IMR-90 (cell line): ENCODE results near the gene SPOCK3. TPM values are rescaled to one million over a fixed set of nuclear protein-coding genes. Genes with fewer than 3 reads are reported as not detected.

ENCODE experiments used
- ATAC-seq: fragments of 200-7000 bp; cut with Tn5 transposase; 2 replicates; pipeline ENCODE4 v1.9.1; 2020; ENCODE audit warnings: low read depth, mild to moderate bottlenecking, moderate library complexity
- BruUV-seq: library from RNA; stranded (reverse); fragments of 400-500 nt; replicated peaks from 2 replicates; lab custom pipeline; 2021; lab: Mats Ljungman, UMichigan
- CTCF ChIA-PET: fragments of 300-600 bp; formaldehyde crosslinking; extraction: SDS; loops from one replicate; lab custom pipeline; 2021; ENCODE audit warnings: antibody characterized with exemption; lab: Yijun Ruan, JAX
- POLR2A ChIA-PET: fragments of 300-600 bp; sonication (Branson Sonifier 250); formaldehyde crosslinking; loops from one replicate; lab custom pipeline; 2022; ENCODE audit warnings: antibody characterized with exemption; ENCODE audit not compliant: unreplicated experiment; lab: Charles Lee
- DNase-seq: peaks from one replicate; pipeline ENCODE4 v3.0.0; 2013
- H2AFZ ChIP-seq: replicated peaks from 2 replicates; pipeline ENCODE3; 2013; ENCODE audit warnings: low read length, mild to moderate bottlenecking; ENCODE audit not compliant: poor library complexity
- H2AK5ac ChIP-seq: 2 replicates; pipeline ENCODE4 v1.6.1; 2013; ENCODE audit warnings: low read depth, low read length, inconsistent platforms
- H2AK9ac ChIP-seq: replicated peaks from 2 replicates; pipeline ENCODE3; 2013; ENCODE audit warnings: mild to moderate bottlenecking, low read depth, low read length, moderate library complexity; ENCODE audit not compliant: poor library complexity
- H2BK120ac ChIP-seq: 2 replicates; pipeline ENCODE4 v1.6.1; 2013; ENCODE audit warnings: low read depth, low read length, inconsistent platforms
- H2BK15ac ChIP-seq: 3 replicates; pipeline ENCODE4 v1.6.1; 2013; ENCODE audit warnings: low read depth, low read length, inconsistent platforms
- H2BK20ac ChIP-seq: 2 replicates; pipeline ENCODE4 v1.6.1; 2013; ENCODE audit warnings: low read depth, mild to moderate bottlenecking, inconsistent platforms, low read length, moderate library complexity
- H2BK5ac ChIP-seq: 2 replicates; pipeline ENCODE4 v1.6.1; 2013; ENCODE audit warnings: mild to moderate bottlenecking, low read depth, low read length, inconsistent platforms; ENCODE audit not compliant: poor library complexity, severe bottlenecking
- H3K14ac ChIP-seq: replicated peaks from 2 replicates; pipeline ENCODE4 v1.6.1; 2013; ENCODE audit warnings: low read depth, low read length, inconsistent platforms
- H3K18ac ChIP-seq: 2 replicates; pipeline ENCODE4 v1.6.1; 2013; ENCODE audit warnings: low read depth, low read length, control low read depth
- H3K23ac ChIP-seq: 2 replicates; pipeline ENCODE4 v1.6.1; 2013; ENCODE audit warnings: low read depth, low read length, inconsistent platforms
- H3K27ac ChIP-seq: 2 replicates; pipeline ENCODE4 v1.5.1; 2013; ENCODE audit warnings: mild to moderate bottlenecking, control low read depth, low read length; ENCODE audit not compliant: insufficient read depth
- H3K27me3 ChIP-seq: 2 replicates; pipeline ENCODE4 v1.6.1; 2013; ENCODE audit warnings: low read length; ENCODE audit not compliant: control insufficient read depth, insufficient read depth
- H3K36me3 ChIP-seq: 2 replicates; pipeline ENCODE4 v1.6.1; 2013; ENCODE audit warnings: low read length, mixed read lengths; ENCODE audit not compliant: control insufficient read depth, insufficient read depth
- H3K4ac ChIP-seq: 2 replicates; pipeline ENCODE4 v1.6.1; 2013; ENCODE audit warnings: low read depth, low read length, inconsistent platforms
- H3K4me1 ChIP-seq: 2 replicates; pipeline ENCODE4 v1.6.1; 2013; ENCODE audit warnings: low read length, mixed read lengths; ENCODE audit not compliant: control insufficient read depth, insufficient read depth
- H3K4me2 ChIP-seq: 2 replicates; pipeline ENCODE4 v1.6.1; 2013; ENCODE audit warnings: low read depth, mild to moderate bottlenecking, control low read depth, low read length, moderate library complexity
- H3K4me3 ChIP-seq: 2 replicates; pipeline ENCODE4 v1.5.1; 2013; ENCODE audit warnings: low read depth, mild to moderate bottlenecking, control low read depth, low read length, moderate library complexity; ENCODE audit not compliant: insufficient read depth
- H3K56ac ChIP-seq: 2 replicates; pipeline ENCODE4 v1.6.1; 2013; ENCODE audit warnings: low read length, inconsistent platforms; ENCODE audit not compliant: insufficient read depth; ENCODE audit errors: extremely low read depth
- H3K79me1 ChIP-seq, 2 experiments: 2 replicates each; pipeline ENCODE4 v1.6.1; 2013; ENCODE audit warnings: low read length in 2 of 2, inconsistent platforms in 1 of 2, low read depth in 1 of 2
- H3K9ac ChIP-seq: 2 replicates; pipeline ENCODE4 v1.6.1; 2013; ENCODE audit warnings: low read depth, low read length, control low read depth
- H3K9me1 ChIP-seq: 2 replicates; pipeline ENCODE4 v1.6.1; 2013; ENCODE audit warnings: low read length, inconsistent platforms; ENCODE audit not compliant: insufficient read depth
- H3K9me3 ChIP-seq: 2 replicates; pipeline ENCODE4 v1.6.1; 2013; ENCODE audit warnings: low read length; ENCODE audit not compliant: control insufficient read depth, insufficient read depth
- H4K20me1 ChIP-seq: 2 replicates; pipeline ENCODE4 v1.6.1; 2013; ENCODE audit warnings: low read length, inconsistent platforms; ENCODE audit not compliant: insufficient read depth
- H4K5ac ChIP-seq: 2 replicates; pipeline ENCODE4 v1.6.1; 2013; ENCODE audit warnings: mild to moderate bottlenecking, low read depth, low read length, control low read depth
- H4K8ac ChIP-seq, 2 experiments: 2 replicates each; pipeline ENCODE4 v1.6.1; 2013; ENCODE audit warnings: low read depth in 2 of 2, low read length in 2 of 2, control low read depth in 1 of 2, inconsistent platforms in 1 of 2
- H4K91ac ChIP-seq: 2 replicates; pipeline ENCODE4 v1.6.1; 2013; ENCODE audit warnings: low read depth, low read length, inconsistent platforms; ENCODE audit not compliant: insufficient read depth
- NFE2L2 ChIP-seq: fragments of 150-350 bp; IDR thresholded peaks from 2 replicates; pipeline ENCODE4 v1.6.1; 2016; ENCODE audit warnings: low read depth, mild to moderate bottlenecking, low read length
- RFX5 ChIP-seq: IDR thresholded peaks from 2 replicates; pipeline ENCODE4 v1.8.0; 2012; ENCODE audit warnings: low read depth, mild to moderate bottlenecking, low read length, moderate library complexity
- SMC3 ChIP-seq: fragments of 150-350 bp; IDR thresholded peaks from 2 replicates; pipeline ENCODE4 v1.6.1; 2016; ENCODE audit warnings: low read depth, mild to moderate bottlenecking, antibody characterized with exemption, low read length, moderate library complexity
- USF2 ChIP-seq: fragments of 150-350 bp; IDR thresholded peaks from 2 replicates; pipeline ENCODE4 v1.6.1; 2017; ENCODE audit warnings: mild to moderate bottlenecking, antibody characterized with exemption, low read length, low read depth
- WGBS, 2 experiments: methylation state at CpG; one replicate each; pipeline versions ENCODE4 v1.1.5 to v1.1.7; 2013; ENCODE audit warnings: missing lambda C conversion rate in 2 of 2; ENCODE audit not compliant: insufficient read length in 1 of 2; ENCODE audit errors: extremely low coverage in 2 of 2; 5-methylcytosine and 5-hydroxymethylcytosine counted together
- dilution Hi-C: fragments of 300-500 bp; cut with HindIII; formaldehyde crosslinking; loops from one replicate; pipeline ENCODE4 v1.14.3; 2018; ENCODE audit warnings: low sequenced_read_pairs; ENCODE audit not compliant: unreplicated experiment
- in situ Hi-C: fragments of 300-500 bp; cut with MboI; formaldehyde crosslinking; loops from 3 replicates; pipeline ENCODE4 v1.14.3; 2019; ENCODE audit warnings: low sequenced_read_pairs, inconsistent platforms, mixed read lengths
- intact Hi-C: fragments of 100-400 bp; cut with micrococcal nuclease; formaldehyde crosslinking; loops from 2 replicates; pipeline ENCODE4 v1.10.0; 2022
- polyA plus RNA-seq, 3 experiments: library from polyadenylated mRNA; depleted of rRNA; stranded (reverse); fragments of >200 nt; gene quantifications; 2 replicates each; pipeline ENCODE4 v1.2.3, GENCODE V29; 2012; ENCODE audit warnings: low replicate concordance in 1 of 3
- total RNA-seq: library from RNA; depleted of rRNA; stranded (reverse); fragments of >200 nt; gene quantifications from 2 replicates; pipeline ENCODE4 v1.2.3, GENCODE V29; 2012

The SPOCK3 gene
- total and polyA plus RNA-seq, 2 of the 4 experiments (the other 2 are of a cell fraction) = not detected

GRCh38 chr4:167129146-167129545, 105.1 kb downstream of the SPOCK3 start:
- H2AFZ ChIP-seq = no peak overlapping the region
- H3K27me3 ChIP-seq = no peaks in the 10 kb centered on the region
- H3K4me1 ChIP-seq = no peaks in the 10 kb centered on the region
- no peak overlapping the region for H3K4me3 ChIP-seq
- no peak overlapping the region for H4K5ac ChIP-seq
- ChIA-PET POLR2A (no interaction called here), CTCF (no interaction called here)
- H3K79me1 ChIP-seq = no peaks in the 10 kb centered on the region
- dilution Hi-C loops (no loop called here), in situ Hi-C loops (no loop called here), intact Hi-C loops (no loop called here)
- no peak overlapping the region for H2AK9ac ChIP-seq
- no peak overlapping the region for H4K8ac ChIP-seq
- BruUV-seq = no TSS peak
- H3K14ac ChIP-seq = no peak overlapping the region
- no peak overlapping the region for H3K56ac ChIP-seq
- no peak overlapping the region for H3K18ac ChIP-seq
- DNase-seq = no peak
- ATAC-seq = no peak
- no peak overlapping the region for H4K91ac ChIP-seq
- H2BK120ac ChIP-seq = no peak overlapping the region
- H2BK5ac ChIP-seq = no peak overlapping the region
- H3K27ac ChIP-seq = no peak overlapping the region
- H4K20me1 ChIP-seq = no peaks in the 10 kb centered on the region
- TF ChIP-seq USF2 (no peak), RFX5 (no peak), SMC3 (no peak), NFE2L2 (no peak)
- H3K23ac ChIP-seq = no peak overlapping the region
- no peaks in the 10 kb centered on the region for H3K36me3 ChIP-seq
- no peak overlapping the region for H2BK20ac ChIP-seq
- H3K9me3 ChIP-seq = 0 out of 2 replicates have a peak, but pooled peaks cover 4% of the 10 kb centered on the region
- H3K9me1 ChIP-seq = no peaks in the 10 kb centered on the region
- H3K9ac ChIP-seq = no peak overlapping the region
- no peak overlapping the region for H2AK5ac ChIP-seq
- H2BK15ac ChIP-seq = no peak overlapping the region
- H3K4ac ChIP-seq = no peak overlapping the region
- WGBS, 2 experiments = no CpG with 5 or more reads among the region's 1 CpG
- H3K4me2 ChIP-seq = no peak overlapping the region
